Activated T-helper 1 cell treated with anti-CD3 and anti-CD28 coated beads, Interleukin-2, amount 50 U/mL, for 16 hours (primary cell): Measurements from ENCODE around the gene TRAF7.
A peak's percentile ranks its signal among the peaks of the same experiment; 100 is the strongest.

ENCODE experiments used
- DNase-seq, 2 donors: peaks; one replicate each; pipeline ENCODE4 v3.0.0-alpha.2; 2020; ENCODE audit warnings: low read depth in 1 of 2, low spot score in 1 of 2

Gene TRAF7

DNA sequence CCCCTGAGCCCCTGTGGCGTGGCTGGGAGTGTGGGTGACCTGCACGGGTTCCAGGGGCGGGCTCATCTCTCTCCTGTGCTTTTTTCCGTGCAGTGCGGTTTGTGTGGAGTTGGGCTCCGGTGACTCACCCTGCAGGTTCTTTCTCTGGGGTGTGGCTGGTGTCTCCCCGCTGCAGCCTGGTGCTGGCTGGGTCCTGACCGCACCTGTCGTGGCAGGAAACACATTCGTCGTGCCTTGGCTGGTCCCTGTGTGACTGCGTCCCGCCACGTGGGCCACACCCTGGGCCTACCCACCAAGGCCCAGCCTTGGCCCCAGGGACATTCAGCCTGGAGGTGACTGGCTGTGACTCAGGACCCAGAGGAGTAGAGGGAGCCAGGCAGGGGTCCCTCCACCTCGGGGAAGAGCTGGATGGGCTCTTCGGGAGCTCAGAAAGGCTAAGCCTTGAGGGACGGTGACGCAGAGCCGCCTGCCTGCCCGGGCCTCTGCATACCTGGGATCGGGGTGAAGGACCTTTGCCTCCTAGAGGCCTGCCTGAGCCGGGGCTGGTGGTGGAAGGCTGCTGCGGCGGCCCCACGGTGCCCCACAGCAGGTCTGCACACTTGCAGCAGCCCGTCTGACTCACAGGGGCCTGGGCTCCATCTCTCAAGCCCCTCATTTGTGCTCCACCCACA, 7.8 kb downstream of the TRAF7 start:
- no peak for DNase-seq

- DNase-seq = no peak
Observed at GRCh38 chr16:2165861-2166260, 10.3 kb downstream of the TRAF7 start.

- DNase-seq = no peak
Observed at GRCh38 chr16:2166263-2167067, 10.9 kb downstream of the TRAF7 start.

- no peak for DNase-seq
Observed at GRCh38 chr16:2167068-2167638, 11.6 kb downstream of the TRAF7 start.

- DNase-seq = no peak
Observed at GRCh38 chr16:2170080-2170479, 14.5 kb downstream of the TRAF7 start.

- no peak for DNase-seq
Observed at GRCh38 chr16:2170587-2171435, 15.2 kb downstream of the TRAF7 start.

- DNase-seq = no peak
Observed at GRCh38 chr16:2171601-2172178, 16.1 kb downstream of the TRAF7 start.

DNA sequence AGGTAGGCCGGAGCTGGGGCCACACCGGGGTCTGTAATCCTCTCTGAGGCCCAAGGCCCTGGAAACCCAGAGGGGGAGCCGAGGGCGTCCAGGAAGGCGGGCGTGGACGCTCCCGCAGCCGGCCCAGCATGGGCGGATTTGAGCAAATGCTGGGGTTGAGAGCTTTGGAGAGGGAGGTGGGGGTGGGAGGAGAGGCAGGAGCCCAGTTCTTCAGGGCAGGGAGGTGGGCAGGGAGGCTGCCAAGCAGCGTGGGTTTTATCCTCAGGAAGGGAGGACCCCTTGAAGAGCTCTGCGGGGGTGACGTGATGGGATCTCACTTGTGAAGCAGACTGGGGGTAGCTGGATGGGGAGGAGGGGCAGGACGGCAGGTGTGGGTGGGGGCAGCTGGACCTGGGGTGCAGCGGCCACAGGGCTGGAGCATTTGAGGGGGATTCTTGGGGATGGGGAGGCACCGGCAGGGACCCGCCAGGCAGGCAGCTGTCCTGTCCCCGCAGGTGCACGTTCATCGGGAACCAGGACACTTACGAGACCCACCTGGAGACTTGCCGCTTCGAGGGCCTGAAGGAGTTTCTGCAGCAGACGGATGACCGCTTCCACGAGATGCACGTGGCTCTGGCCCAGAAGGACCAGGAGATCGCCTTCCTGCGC, 17.2 kb downstream of the TRAF7 start:
- DNase-seq = no peak

- DNase-seq = no peak
Observed at GRCh38 chr16:2173366-2173765, 17.8 kb downstream of the TRAF7 start.

DNA sequence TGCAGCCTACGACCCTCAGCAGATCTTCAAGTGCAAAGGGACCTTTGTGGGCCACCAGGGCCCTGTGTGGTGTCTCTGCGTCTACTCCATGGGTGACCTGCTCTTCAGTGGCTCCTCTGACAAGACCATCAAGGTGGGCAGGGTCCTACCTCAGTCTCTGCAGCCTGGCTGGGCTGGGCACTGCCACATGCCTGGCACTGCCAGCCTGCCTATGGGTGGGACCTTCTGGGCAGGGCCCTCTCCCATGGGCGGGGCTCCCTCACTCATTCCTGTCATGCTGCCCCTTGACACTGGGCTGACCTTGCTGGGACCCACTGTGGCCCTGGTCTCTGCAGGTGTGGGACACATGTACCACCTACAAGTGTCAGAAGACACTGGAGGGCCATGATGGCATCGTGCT, 18.3 kb downstream of the TRAF7 start:
- DNase-seq = no peak

DNA sequence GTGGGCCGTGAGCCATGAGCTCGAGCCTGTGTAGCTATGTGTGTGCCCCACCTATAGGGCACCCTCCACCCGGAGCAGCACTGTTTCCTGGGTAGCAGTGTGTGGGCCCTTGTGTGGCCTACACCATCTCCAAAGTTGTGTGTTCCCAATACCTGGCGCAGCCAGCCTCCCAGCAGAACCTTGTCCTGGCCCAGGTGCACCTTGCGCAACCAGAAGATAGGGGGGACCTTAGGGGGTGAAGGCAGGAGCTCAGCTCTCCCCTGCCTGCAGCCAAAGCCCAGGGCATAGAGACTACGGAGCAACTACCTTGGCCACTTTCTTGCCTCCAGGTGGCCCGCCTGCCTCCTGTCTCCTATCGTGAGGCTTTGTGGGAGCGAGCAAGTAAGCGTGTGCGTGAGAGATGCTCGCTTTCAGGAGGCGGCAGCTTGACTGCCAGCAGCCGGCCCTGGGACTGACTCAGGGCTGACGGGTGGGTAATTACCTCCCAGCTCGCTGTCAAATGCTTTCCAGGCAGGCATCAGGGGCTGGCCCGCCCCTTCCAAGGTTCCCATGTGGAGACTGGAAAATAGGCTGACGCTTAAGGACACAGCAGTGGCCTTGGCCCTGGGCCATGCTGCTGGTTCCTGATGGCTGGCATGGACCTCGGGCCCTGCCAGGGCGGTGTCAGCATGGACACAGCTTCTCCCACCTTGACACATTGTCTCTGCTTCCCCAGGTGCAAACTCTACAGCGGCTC, 19.0 kb downstream of the TRAF7 start:
- no peak for DNase-seq

GRCh38 chr16:2175454-2175853, 19.9 kb downstream of the TRAF7 start:
- no peak for DNase-seq

GRCh38 chr16:2176047-2176446, 20.5 kb downstream of the TRAF7 start:
- DNase-seq = no peak

- DNase-seq = no peak
Observed at GRCh38 chr16:2177101-2177500, 21.5 kb downstream of the TRAF7 start.

GRCh38 chr16:2177561-2177960, 22.0 kb downstream of the TRAF7 start:
- no peak for DNase-seq

GRCh38 chr16:2178321-2179106, 22.9 kb downstream of the TRAF7 start:
- peak in 1 of 2 donors; percentile 19 for DNase-seq

DNA sequence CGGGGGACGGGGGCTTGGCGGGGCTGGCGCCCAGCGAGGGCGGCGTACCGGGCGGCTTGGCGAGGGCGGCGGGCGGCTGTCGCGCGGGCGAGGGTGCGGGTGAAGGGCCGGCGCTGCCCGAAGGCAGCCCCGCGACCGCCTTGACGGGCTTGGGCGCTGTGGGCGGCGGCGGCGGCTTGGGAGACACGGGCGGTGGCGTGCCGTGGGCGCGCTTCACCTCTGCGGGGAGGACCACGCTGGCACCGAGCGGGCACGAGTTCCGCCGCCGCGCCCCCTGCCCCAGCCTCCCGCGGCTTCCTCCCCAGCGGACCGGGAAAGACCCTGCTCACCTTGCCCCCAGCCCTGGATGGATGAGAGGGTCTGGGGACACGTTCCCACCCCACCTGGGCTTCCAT, 23.5 kb downstream of the TRAF7 start:
- no peak for DNase-seq

DNA sequence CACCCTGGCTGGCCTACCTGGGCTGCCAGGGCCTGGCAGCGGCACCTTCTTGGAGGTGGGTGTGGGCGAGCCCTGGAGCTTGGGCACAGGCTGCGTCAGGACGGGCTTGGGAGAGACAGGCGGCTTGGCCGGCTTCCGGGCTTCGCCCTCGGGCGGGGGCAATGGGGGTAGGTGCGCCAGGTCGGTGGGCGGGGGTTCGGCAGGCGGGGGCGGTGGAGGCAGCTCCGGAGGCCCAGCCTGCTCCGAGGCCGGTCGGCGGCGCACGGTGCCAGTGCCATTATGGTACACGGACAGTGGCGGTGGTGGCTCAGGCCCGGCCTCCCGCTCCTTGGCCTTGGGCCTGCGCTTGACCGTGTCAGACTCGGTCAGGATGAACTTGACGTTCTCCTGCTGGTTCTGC, 24.0 kb downstream of the TRAF7 start:
- no peak for DNase-seq

- no peak for DNase-seq
Observed at GRCh38 chr16:2180461-2180860, 24.9 kb downstream of the TRAF7 start.
